GM19467 (cell line): ENCODE data around the gene ARMC5.
A peak's percentile ranks its signal among the peaks of the same experiment; 100 is the strongest.
"Not testable (repeated sequence)": the region's sequence is repeated elsewhere in the genome, so short reads cannot be mapped to it uniquely, and the experiment has no call there.

Experiments
- ATAC-seq: cut with Tn5 transposase; IDR thresholded peaks from one replicate; pipeline ENCODE4 v1.9.1; 2021; ENCODE audit warnings: mild to moderate bottlenecking, moderate library complexity; ENCODE audit not compliant: unreplicated experiment

Gene ARMC5, protein sequence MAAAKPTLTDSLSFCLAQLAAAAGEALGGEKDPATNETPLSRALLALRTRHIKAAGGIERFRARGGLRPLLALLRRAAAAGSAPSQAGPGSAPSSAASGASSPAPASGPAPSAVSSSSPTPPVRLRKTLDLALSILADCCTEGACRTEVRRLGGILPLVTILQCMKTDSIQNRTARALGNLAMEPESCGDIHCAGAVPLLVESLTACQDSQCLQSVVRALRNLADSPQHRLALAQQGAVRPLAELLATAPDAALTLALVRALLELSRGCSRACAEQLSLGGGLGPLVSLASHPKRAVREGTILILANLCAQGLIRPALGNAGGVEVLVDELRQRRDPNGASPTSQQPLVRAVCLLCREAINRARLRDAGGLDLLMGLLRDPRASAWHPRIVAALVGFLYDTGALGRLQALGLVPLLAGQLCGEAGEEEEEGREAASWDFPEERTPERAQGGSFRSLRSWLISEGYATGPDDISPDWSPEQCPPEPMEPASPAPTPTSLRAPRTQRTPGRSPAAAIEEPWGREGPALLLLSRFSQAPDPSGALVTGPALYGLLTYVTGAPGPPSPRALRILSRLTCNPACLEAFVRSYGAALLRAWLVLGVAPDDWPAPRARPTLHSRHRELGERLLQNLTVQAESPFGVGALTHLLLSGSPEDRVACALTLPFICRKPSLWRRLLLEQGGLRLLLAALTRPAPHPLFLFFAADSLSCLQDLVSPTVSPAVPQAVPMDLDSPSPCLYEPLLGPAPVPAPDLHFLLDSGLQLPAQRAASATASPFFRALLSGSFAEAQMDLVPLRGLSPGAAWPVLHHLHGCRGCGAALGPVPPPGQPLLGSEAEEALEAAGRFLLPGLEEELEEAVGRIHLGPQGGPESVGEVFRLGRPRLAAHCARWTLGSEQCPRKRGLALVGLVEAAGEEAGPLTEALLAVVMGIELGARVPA

DNA sequence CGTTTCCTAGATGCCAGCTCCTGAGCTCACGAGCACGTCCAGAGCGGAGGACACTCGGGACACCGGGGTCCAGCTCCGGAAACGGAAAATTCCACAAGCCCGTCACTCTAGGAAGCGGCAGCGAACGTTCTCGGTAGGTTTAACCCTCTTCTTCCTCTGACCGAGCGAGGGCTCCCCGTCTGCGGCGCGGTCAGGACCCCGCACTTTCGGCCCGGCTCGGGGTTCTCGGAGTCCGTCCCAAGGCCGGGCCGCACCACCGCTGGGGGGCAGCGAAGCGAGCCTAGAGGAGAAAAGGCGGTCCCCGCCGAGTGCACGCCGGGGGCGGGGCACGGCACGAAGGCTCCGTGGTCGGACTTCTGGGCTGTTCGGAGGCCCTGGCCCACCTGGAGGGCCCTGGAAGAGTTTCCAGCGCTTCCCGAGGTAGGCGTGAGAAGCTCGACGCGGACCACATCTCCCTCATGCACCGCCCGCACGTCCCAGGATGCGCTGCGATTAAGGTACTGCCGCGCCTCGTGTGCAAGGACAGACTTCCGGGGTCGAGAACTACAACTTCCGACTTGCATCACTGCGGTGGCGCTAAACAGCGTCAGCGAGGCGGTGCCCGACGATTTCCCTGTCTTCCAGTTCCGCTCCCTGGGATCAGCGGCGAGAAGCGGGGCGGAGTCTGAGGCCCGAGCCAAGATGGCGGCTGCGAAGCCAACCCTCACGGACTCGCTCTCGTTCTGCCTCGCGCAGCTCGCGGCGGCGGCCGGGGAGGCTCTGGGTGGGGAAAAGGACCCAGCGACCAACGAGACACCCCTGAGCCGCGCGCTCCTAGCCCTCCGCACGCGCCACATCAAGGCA, at the start of gene ARMC5:
Gene ARMC5 (plus strand): TSS at position 658 of the 843 bp plus-strand sequence. CDS start 24 bp downstream, at position 682.
- ATAC-seq, result peak; percentile 62

DNA sequence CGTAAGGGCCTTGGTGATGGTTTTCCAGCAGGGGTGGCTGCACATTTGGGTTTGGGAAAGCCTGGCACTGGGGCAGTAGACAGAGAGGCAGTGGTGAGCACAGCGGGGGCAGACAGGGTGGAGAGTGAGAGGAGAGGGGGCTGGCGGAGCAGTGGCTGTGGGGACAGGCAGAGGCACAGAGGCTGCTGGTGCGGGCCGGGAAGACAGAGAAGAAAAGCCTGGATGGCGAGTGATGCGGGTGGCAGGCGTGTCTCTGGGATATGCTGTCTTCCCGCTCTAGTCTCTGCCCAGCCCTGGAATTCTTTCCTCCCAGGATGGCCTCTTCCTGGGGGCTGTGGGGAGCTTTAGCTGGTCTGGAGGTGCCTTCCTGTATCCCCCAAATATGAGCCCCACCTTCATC, 49.2 kb upstream of the ARMC5 start:
- ATAC-seq, result no peak

DNA sequence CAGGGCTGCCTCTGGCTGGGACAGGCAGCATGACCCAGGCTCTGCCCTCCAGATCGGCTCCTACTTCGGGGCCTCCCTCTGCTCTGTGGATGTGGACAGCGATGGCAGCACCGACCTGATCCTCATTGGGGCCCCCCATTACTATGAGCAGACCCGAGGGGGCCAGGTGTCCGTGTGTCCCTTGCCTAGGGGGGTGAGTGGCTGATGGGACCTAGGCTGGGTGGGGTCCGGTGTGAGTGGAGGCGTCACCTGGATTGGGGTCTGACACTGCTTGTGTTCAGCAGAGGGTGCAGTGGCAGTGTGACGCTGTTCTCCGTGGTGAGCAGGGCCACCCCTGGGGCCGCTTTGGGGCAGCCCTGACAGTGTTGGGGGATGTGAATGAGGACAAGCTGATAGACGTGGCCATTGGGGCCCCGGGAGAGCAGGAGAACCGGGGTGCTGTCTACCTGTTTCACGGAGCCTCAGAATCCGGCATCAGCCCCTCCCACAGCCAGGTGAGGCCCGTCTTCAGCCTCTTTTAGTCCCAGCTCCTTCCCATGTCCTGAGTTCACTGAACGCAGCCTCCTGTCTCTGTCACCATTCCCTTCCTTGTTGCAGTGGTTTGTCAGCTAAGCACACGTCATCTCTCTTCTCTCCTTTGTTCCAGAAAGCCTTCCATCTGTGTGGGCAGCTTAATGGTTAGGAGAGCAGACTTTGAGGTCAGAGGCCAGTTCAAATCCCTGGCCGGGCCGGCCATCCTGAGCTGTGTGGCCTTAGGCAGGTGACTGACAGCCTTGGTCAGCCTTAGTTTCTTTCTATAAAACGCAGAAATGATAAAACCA, 48.1 kb upstream of the ARMC5 start:
- no peak for ATAC-seq

DNA sequence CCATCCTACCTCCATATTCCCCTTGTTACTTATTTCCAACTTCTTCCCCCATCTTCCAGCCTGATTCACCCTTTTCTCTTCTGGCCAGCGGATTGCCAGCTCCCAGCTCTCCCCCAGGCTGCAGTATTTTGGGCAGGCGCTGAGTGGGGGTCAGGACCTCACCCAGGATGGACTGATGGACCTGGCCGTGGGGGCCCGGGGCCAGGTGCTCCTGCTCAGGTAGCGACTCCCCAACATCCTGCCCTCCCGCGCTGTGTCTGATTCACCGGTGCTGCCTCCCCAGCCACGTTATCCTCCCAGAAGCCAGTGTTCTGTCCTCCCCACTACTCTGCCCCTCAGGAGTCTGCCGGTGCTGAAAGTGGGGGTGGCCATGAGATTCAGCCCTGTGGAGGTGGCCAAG, 46.6 kb upstream of the ARMC5 start:
- ATAC-seq, result no peak

DNA sequence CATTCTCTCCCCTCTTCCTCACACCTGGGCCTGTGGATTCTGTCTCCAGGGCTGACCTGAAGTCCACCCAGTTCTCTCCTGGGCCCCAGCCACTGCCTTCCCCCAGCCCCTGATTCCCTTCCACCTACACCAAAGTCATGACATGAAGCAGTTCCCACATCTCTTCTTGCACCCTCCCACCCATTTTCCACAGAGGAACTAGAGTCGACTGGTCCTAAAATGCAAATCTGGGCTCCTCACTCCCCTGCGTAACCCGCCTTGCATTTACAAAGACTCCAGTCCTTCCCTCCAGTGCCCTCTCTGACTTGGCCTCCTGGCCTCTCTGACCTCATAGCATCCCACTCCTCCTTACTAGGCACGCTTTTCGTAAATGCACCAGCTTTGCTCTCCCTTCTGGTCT, 45.9 kb upstream of the ARMC5 start:
- no peak for ATAC-seq

DNA sequence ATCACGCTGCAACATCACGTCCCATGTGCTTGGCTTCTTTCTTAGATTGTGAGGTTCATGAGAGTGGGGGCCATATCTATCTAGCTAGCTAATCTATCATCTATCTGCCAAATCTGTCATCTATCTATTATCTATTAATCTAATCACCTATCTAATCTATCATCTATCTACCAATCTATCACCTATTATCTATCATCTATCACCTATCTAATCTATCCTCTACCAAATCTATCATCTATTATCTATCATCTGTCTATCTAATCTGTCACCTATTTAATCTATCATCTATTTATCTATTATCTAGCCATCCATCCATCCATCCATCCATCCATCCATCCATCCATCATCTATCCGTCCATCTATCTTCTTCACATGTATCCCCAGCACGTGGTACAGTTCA, 45.4 kb upstream of the ARMC5 start:
- no peak for ATAC-seq

DNA sequence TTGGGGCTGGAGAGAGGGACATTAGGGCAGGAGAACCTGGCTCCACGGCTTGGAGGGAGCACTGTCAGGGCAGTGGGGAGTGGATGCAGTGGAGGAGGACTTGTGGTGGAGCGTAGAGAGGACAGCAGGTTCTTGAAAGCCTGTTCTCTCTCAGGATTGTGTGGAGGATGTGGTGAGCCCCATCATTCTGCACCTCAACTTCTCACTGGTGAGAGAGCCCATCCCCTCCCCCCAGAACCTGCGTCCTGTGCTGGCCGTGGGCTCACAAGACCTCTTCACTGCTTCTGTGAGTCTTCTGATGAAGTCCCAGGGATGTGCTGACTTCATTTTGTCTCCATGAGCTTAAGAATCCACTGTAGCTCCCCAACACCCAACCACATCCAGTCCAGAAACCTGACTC, 44.6 kb upstream of the ARMC5 start:
- no peak for ATAC-seq

DNA sequence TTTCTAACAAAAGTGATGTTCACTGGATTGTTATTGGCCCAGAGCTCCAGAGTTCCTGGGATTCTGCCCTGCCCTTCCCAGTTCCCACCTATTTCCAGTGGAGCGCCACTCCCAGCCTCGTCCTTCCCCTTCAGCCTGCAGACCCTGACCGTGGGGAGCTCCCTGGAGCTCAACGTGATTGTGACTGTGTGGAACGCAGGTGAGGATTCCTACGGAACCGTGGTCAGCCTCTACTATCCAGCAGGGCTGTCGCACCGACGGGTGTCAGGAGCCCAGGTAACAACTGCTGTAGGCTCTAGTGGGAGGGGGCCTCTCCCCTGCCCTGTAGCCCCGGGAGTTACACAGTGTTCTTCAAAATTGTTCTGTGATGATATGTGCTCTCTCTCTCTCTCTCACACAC, 42.9 kb upstream of the ARMC5 start:
- no peak for ATAC-seq

DNA sequence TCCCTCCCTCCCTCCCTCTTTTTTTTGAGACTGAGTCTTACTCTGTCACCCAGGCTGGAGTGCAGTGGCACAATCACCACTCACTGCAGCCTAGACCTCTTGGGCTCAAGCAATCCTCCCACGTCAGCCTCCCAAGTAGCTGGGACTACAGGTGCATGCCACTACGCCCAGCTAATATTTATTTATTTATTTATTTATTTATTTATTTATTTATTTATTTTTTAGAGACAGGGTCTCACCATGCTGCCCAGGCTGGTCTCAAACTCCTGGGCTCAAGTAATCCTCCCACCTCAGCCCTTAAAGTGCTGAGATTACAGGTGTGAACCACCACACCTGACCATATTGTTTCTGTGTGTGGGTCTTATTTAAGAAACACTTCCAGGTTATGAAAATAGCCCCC, 42.3 kb upstream of the ARMC5 start:
- ATAC-seq, result not testable (repeated sequence)

DNA sequence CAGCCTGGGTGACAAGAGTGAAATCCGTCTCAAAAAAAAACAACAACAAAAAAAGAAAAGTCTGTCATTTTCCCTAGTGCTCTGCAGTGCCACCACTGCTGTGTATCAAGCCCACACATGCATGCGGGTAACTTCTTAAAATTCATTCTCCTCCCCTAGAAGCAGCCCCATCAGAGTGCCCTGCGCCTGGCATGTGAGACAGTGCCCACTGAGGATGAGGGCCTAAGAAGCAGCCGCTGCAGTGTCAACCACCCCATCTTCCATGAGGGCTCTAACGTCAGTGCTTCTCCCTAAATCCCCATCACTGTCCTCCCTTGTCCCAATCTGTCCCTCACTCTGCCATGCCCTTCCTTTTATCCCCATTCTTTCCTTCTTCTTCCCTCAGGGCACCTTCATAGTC, 41.4 kb upstream of the ARMC5 start:
- ATAC-seq, result no peak

DNA sequence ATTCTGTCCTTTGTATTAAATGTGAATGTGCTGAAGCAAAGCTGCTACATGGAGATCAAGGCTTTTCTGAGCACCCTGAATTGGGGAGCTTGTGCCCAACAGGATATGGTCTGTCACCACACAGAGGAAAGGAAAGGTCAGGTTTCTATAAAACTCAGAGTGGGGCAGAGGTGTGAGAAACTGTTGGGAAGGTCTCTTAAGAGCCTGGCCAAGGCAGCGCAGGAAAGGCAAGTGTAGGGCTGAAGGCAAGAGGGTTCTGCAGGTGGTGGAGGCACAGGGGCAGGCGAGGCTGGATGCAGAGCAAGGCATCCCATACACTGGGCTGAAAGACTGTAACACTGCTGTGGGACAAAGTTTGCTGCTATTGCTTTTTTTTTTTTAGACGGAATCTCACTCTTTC, 39.3 kb upstream of the ARMC5 start:
- no peak for ATAC-seq

DNA sequence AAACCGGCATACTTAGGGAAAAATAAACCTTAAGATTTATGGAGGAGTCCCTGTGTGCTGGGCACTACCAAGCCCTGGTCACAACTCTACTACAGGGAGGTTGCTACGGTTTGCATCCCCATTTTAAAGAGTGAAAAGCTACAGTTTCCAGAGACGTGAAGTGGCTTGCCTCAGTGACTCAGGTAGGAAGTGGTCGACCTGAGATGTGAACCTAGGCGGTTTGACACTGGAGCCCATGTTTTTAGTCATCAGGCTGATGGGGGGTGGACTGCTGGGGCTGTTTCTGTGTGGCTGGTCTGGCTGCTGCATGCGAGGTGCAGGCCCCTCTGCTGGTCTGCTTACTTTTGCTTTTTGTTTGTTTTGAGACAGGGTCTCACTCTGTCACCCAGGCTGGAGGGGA, 37.7 kb upstream of the ARMC5 start:
- ATAC-seq, result no peak

DNA sequence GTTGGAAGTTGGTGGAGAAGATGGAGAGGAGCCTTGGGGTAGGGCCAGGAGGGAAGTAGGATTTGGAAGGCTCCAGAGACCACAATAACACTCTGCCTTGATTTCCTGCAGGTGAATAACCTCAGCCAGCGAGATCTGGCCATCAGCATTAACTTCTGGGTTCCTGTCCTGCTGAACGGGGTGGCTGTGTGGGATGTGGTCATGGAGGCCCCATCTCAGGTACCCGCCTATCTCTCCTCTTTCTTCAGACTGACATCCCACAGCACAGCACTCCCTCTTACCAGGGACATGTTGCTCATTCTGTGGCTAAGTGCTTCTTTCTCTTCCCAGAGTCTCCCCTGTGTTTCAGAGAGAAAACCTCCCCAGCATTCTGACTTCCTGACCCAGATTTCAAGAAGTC, 36.1 kb upstream of the ARMC5 start:
- ATAC-seq, result no peak

DNA sequence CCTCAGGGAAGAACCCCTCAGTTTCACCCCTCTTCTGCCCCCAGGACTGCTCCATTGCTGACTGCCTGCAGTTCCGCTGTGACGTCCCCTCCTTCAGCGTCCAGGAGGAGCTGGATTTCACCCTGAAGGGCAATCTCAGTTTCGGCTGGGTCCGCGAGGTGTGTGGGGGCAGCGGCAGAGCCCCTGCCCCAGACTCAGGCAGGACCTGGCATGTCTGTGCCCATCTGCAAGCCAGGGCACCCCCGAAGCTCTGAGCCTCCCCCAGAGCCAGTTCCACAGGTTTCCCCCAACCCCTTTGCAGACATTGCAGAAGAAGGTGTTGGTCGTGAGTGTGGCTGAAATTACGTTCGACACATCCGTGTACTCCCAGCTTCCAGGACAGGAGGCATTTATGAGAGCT, 35.5 kb upstream of the ARMC5 start:
- ATAC-seq, result no peak

DNA sequence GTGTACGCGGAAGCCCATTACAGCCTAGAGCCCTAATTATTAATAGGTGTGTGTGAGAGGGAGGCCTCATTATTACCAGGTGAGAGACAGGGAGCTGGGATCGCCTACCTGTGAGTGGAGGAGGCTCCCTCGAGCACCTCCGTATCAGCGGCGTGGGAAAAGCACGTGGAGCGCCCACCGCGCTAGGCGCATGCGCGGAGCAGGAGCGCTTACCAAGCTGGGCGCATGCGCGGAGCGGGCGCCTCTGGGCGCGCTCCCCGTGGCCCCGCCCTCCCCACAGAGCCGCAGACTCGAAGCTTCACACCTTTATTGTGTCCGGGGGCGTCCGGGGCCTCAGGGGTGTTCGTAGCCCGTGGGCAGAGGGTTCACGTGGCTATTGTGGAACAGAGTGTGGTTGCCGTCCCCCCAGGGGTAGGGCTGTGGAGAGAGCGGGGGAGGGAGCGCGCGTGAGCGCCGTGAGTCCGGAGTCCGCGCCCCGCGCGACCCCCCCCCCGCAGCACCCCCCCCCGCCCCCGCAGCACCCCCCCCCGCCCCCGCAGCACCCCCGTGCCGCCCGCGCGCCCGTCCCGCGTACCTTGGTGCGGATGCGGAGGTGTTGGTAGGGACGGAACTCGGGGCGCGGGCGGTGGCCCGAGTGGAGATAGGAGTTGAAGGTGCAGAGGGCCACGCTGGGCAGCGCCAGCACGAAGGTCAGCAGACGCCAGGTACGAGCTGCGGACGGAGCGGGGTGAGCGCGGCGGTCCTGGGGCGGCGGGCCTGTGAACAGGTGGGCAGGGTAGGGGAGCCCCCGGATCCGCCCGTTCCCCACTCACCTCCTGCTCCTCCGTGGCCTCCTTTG, 31.6 kb upstream of the ARMC5 start:
- no peak for ATAC-seq

DNA sequence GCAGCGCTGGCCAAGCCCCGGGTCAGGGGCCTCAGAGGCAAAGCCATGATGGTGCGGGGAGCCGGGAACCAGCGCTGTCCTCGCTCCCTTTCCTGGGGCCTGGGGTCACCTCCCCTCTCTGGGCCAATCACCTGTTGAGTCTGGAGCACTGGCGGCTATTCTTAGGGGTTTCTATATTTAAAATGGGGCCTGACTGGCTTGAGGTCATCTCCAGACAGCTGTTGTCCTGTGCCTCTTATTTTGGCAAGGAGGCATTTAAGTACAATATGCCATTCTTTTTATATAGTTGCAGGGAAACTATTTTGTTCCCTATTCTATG, 31.1 kb upstream of the ARMC5 start, which contains the start of gene COX6A2:
Gene COX6A2 (minus strand): TSS at position 82 of the 319 bp plus-strand sequence. CDS start 35 bp downstream, at position 47.
- ATAC-seq, result no peak

DNA sequence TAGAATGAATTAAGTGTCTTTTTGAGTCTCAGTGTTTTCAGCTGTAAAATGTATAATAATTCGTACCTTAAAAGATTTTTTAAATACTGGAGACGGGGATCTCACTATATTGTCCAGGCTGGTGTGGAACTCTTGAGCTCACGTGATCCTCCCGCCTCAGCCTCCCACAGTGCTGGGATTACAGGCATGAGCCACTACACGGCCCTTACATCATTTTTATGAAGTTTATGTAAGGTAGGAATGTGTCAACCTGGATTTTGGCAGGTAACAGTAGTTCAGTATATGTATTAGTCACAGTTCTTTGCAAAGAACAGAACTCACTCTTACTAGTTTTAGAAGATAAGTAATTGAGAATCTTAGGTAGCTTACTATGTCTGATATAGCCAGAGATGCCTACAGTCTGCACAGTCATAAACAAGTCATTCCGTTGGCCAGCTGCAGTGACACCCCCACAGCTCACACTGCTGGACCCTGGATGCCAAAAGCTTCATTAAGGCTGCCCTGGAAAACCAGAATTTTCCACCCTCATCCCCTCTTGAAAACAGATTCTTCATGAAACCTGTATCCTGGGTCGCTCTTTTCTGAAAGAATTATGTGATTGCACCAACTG, 30.6 kb upstream of the ARMC5 start:
- ATAC-seq, result no peak

DNA sequence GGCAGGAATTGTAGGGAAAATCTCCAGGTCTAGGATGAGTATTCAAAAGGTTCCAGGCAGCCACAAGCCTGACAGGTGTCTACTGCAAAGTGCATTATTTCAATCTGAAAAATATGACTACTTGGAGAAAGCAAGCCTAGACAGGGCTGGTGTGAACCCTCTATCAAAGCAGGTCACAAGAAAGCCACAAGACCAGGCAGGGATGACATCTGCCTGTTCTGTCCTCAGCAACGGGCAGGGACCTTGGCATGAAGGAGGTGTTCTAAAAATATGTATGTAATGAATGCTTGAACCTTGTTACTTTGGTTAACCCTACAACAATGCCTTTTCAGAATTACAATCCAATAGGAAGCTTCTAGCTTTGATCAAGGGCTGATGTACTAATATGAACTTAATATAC, 30.0 kb upstream of the ARMC5 start:
- ATAC-seq, result no peak

DNA sequence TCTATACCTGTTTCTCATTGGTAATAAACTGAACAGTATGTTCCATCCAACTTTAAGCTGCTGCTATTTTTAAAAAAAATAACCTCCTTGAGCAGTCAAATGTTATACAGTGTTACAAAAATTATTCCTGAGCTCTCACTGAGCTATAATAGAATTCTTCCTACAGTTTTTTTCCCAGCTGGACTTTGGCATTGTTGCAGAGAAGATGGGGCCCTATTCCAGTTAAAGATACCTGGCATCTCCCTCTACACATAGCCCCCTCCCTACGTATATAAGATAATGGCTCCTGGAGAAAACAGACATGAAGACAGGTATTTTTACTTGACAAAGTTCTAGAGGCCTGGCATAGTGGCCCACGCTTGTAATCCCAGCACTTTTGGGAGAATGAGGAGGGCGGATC, 29.5 kb upstream of the ARMC5 start:
- no peak for ATAC-seq
